Mammary epithelial cell (primary cell): ENCODE data around the gene TMEM171.

ENCODE experiments used
- CTCF ChIP-seq, 2 donors: IDR thresholded peaks in 1 of 2; conservative IDR thresholded peaks in 1 of 2; 2 replicates each; pipeline ENCODE4 v1.5.1; 2011 to 2012; ENCODE audit warnings: inconsistent platforms in 2 of 2, low read length in 2 of 2, mild to moderate bottlenecking in 2 of 2, control low read depth in 1 of 2, low read depth in 1 of 2; ENCODE audit not compliant: insufficient read depth in 1 of 2; ENCODE audit errors: extremely low read depth in 1 of 2
- EZH2 ChIP-seq: IDR thresholded peaks from 2 replicates; pipeline ENCODE4 v1.6.1; 2012; ENCODE audit warnings: low read length, inconsistent platforms, borderline replicate concordance

GRCh38 chr5:73126957-73127356, 6.6 kb downstream of the TMEM171 start:
- TF ChIP-seq EZH2 (no peak), CTCF (conservative IDR thresholded peaks at IDR 0.05 in 1 of 2, IDR thresholded peaks at IDR 0.05 in 1 of 2; ENCODE audit: extremely low read depth in 1 of 2, insufficient read depth in 1 of 2, low read depth in 1 of 2, low read length in 2 of 2) (no peak)
